Measurements from ENCODE around the gene LRRC49. TPM values are rescaled to one million over a fixed set of nuclear protein-coding genes. Genes with fewer than 3 reads are reported as not detected.

LRRC49 gene
- total RNA-seq, 1 experiment from 2014 or later, result 9.2 TPM

GRCh38 chr15:71093054-71094024 is 200.7 kb downstream of the LRRC49 start:
- POLR2A ChIA-PET (ENCODE audit: low non-redundant PET), result no interaction called here

GRCh38 chr15:71094137-71094536 is 201.5 kb downstream of the LRRC49 start:
- intact Hi-C loops (cut with micrococcal nuclease; ENCODE audit: unreplicated experiment), result no loop called here

More at GRCh38 chr15:71093054-71094024, 200.7 kb downstream of the LRRC49 start:
- Histone ChIP-seq H3K4me3 (ENCODE audit: low read depth, low read length, poor library complexity, severe bottlenecking) (no peak overlapping the region), H3K36me3 (ENCODE audit: insufficient read depth, low read length, poor library complexity, severe bottlenecking) (no peaks in the 10 kb centered on the region), H3K27ac (ENCODE audit: low read depth, low read length, poor library complexity, severe bottlenecking) (no peak overlapping the region), H3K27me3 (replicated peaks; ENCODE audit: insufficient read depth, low read depth, low read length, poor library complexity) (no peaks in the 10 kb centered on the region), H3K9me3 (ENCODE audit: low read depth, low read length, poor library complexity, severe bottlenecking) (no peaks in the 10 kb centered on the region), H3K4me1 (ENCODE audit: insufficient read depth, low read length, poor library complexity, severe bottlenecking) (no peaks in the 10 kb centered on the region)
- intact Hi-C loops (cut with micrococcal nuclease; ENCODE audit: unreplicated experiment), result no loop called here
- no TSS peak for BruUV-seq (replicated peaks)
- no peak for DNase-seq (ENCODE audit: low spot score)
- CTCF ChIA-PET, result no interaction called here
- TF ChIP-seq EZH2 (IDR thresholded peaks at IDR 0.05; ENCODE audit: borderline replicate concordance, low read depth, low read length, poor library complexity, severe bottlenecking) (no peak), CTCF (conservative IDR thresholded peaks at IDR 0.05; ENCODE audit: low read depth, low read length) (no peak)

GRCh38 chr15:71096676-71097075 is 204.1 kb downstream of the LRRC49 start:
- Histone ChIP-seq H3K27ac (ENCODE audit: low read depth, low read length, poor library complexity, severe bottlenecking) (no peak overlapping the region), H3K36me3 (ENCODE audit: insufficient read depth, low read length, poor library complexity, severe bottlenecking) (no peaks in the 10 kb centered on the region), H3K9me3 (ENCODE audit: low read depth, low read length, poor library complexity, severe bottlenecking) (no peaks in the 10 kb centered on the region), H3K4me3 (ENCODE audit: low read depth, low read length, poor library complexity, severe bottlenecking) (no peak overlapping the region), H3K27me3 (replicated peaks; ENCODE audit: insufficient read depth, low read depth, low read length, poor library complexity) (no peaks in the 10 kb centered on the region), H3K4me1 (ENCODE audit: insufficient read depth, low read length, poor library complexity, severe bottlenecking) (no peaks in the 10 kb centered on the region)
- ChIA-PET POLR2A (ENCODE audit: low non-redundant PET) (interaction anchor here (0.6 kb wide), 1 partner anchor 26 kb away, joined by 3 read pairs; no protein-coding TSS in a partner anchor), CTCF (no interaction called here)
- no TSS peak for BruUV-seq (replicated peaks)
- TF ChIP-seq EZH2 (IDR thresholded peaks at IDR 0.05; ENCODE audit: borderline replicate concordance, low read depth, low read length, poor library complexity, severe bottlenecking) (no peak), CTCF (conservative IDR thresholded peaks at IDR 0.05; ENCODE audit: low read depth, low read length) (no peak)
- intact Hi-C loops (cut with micrococcal nuclease; ENCODE audit: unreplicated experiment), result no loop called here
- DNase-seq (ENCODE audit: low spot score), result no peak

More at GRCh38 chr15:71094137-71094536, 201.5 kb downstream of the LRRC49 start:
- Histone ChIP-seq H3K27ac (ENCODE audit: low read depth, low read length, poor library complexity, severe bottlenecking) (no peak overlapping the region), H3K27me3 (replicated peaks; ENCODE audit: insufficient read depth, low read depth, low read length, poor library complexity) (no peaks in the 10 kb centered on the region), H3K4me3 (ENCODE audit: low read depth, low read length, poor library complexity, severe bottlenecking) (no peak overlapping the region), H3K4me1 (ENCODE audit: insufficient read depth, low read length, poor library complexity, severe bottlenecking) (no peaks in the 10 kb centered on the region), H3K36me3 (ENCODE audit: insufficient read depth, low read length, poor library complexity, severe bottlenecking) (no peaks in the 10 kb centered on the region), H3K9me3 (ENCODE audit: low read depth, low read length, poor library complexity, severe bottlenecking) (no peaks in the 10 kb centered on the region)
- POLR2A ChIA-PET (ENCODE audit: low non-redundant PET), result no interaction called here
- TF ChIP-seq EZH2 (IDR thresholded peaks at IDR 0.05; ENCODE audit: borderline replicate concordance, low read depth, low read length, poor library complexity, severe bottlenecking), result no peak
- TF ChIP-seq CTCF (conservative IDR thresholded peaks at IDR 0.05; ENCODE audit: low read depth, low read length), result no peak
- CTCF ChIA-PET, result no interaction called here
- BruUV-seq (replicated peaks), result no TSS peak
- no peak for DNase-seq (ENCODE audit: low spot score)
